RWPE1 (cell line): ENCODE data around the gene ADAM12.

Experiments used
- CTCF ChIA-PET: fragments of 350-600 bp; sonication (Branson Sonifier 250); formaldehyde crosslinking; extraction: SDS; loops from one replicate; lab custom pipeline; 2021; lab: Yijun Ruan, JAX
- POLR2A ChIA-PET: fragments of 400-600 bp; formaldehyde crosslinking; extraction: SDS; loops from one replicate; lab custom pipeline; 2020; ENCODE audit warnings: antibody characterized with exemption; ENCODE audit not compliant: low non-redundant PET; lab: Yijun Ruan, JAX
- DNase-seq: peaks from one replicate; pipeline ENCODE4 v3.0.0; 2012; ENCODE audit warnings: low spot score
- H3K27ac ChIP-seq: fragments of 450-650 bp; 2 replicates; pipeline ENCODE4 v1.5.1; 2017
- TF ChIP-seq, protein P1 (sequence below): fragments of 450-650 bp; conservative IDR thresholded peaks from 2 replicates; pipeline ENCODE4 v1.5.1; 2017; ENCODE audit warnings: low read depth, mild to moderate bottlenecking

The ADAM12 gene

DNA sequence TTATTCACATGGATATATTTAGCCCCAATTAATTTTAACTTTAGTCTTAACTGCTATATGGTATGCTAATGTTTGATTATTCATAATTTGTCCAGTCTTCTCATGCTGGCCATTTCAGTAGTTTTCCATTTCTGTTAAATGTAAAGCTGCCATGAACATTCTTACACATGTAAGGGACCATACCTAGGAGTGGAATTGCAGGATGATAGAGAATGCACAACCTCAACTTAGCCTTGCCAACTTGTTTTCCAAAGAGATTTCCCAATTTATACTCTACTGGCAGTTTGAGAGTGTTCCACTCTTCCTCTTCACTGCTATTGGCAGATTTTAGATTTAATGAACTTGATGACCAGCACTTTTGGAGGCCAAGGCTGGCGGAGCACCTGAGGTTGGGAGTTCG, 423.7 kb downstream of the ADAM12 start:
- no peak overlapping the region for H3K27ac ChIP-seq
- ChIA-PET CTCF (no interaction called here), POLR2A (no interaction called here)
- DNase-seq, result no peak
- TF ChIP-seq, protein P1, sequence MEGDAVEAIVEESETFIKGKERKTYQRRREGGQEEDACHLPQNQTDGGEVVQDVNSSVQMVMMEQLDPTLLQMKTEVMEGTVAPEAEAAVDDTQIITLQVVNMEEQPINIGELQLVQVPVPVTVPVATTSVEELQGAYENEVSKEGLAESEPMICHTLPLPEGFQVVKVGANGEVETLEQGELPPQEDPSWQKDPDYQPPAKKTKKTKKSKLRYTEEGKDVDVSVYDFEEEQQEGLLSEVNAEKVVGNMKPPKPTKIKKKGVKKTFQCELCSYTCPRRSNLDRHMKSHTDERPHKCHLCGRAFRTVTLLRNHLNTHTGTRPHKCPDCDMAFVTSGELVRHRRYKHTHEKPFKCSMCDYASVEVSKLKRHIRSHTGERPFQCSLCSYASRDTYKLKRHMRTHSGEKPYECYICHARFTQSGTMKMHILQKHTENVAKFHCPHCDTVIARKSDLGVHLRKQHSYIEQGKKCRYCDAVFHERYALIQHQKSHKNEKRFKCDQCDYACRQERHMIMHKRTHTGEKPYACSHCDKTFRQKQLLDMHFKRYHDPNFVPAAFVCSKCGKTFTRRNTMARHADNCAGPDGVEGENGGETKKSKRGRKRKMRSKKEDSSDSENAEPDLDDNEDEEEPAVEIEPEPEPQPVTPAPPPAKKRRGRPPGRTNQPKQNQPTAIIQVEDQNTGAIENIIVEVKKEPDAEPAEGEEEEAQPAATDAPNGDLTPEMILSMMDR, result no peak
